C4-2B (cell line): ENCODE measurements around the gene PIK3CG.

Experiments used
- CTCF ChIP-seq: fragments of 450-650 bp; conservative IDR thresholded peaks from 2 replicates; pipeline ENCODE4 v1.5.1; 2017; ENCODE audit warnings: mild to moderate bottlenecking
- ZFX ChIP-seq: fragments of 450-650 bp; IDR thresholded peaks from 2 replicates; pipeline ENCODE4 v1.6.1; 2017

GRCh38 chr7:106895246-106895864, 30.3 kb downstream of the PIK3CG start:
- no peak for TF ChIP-seq CTCF
- no peak for TF ChIP-seq ZFX
